GM19238 (cell line): Measurements from ENCODE around the gene OOSP4A.

Experiments
- DNase-seq: peaks from one replicate; pipeline ENCODE4 v3.0.0; 2011; ENCODE audit warnings: low spot score; ENCODE audit not compliant: insufficient read length

The OOSP4A gene

GRCh38 chr11:59963733-59964132, at the start of gene OOSP4A:
Gene OOSP4A (plus strand): TSS chr11:59964033. CDS start chr11:59964033, 0 bp downstream.
- no peak for DNase-seq

- DNase-seq = no peak
Measured at GRCh38 chr11:59918480-59918879, 45.4 kb upstream of the OOSP4A start.

GRCh38 chr11:59918987-59919589, 44.7 kb upstream of the OOSP4A start:
- no peak for DNase-seq

GRCh38 chr11:59923813-59924212, 40.0 kb upstream of the OOSP4A start:
- DNase-seq = no peak

GRCh38 chr11:59931688-59932087, 32.1 kb upstream of the OOSP4A start:
- DNase-seq = no peak

- no peak for DNase-seq
Measured at GRCh38 chr11:59938132-59938531, 25.7 kb upstream of the OOSP4A start, which contains the start of gene OOSP1. Gene OOSP1 (plus strand): TSS chr11:59938432. CDS start chr11:59938455, 23 bp downstream.

- no peak for DNase-seq
Measured at GRCh38 chr11:59938718-59939117, 25.1 kb upstream of the OOSP4A start.

- DNase-seq = no peak
Measured at GRCh38 chr11:59939482-59939881, 24.4 kb upstream of the OOSP4A start.

- DNase-seq = no peak
Measured at GRCh38 chr11:59941091-59941490, 22.7 kb upstream of the OOSP4A start.

- no peak for DNase-seq
Measured at GRCh38 chr11:59943997-59944714, 19.7 kb upstream of the OOSP4A start.

GRCh38 chr11:59944720-59945119, 19.1 kb upstream of the OOSP4A start:
- DNase-seq = no peak

- no peak for DNase-seq
Measured at GRCh38 chr11:59953463-59954218, 10.2 kb upstream of the OOSP4A start.

GRCh38 chr11:59954219-59954847, 9.5 kb upstream of the OOSP4A start:
- no peak for DNase-seq

- no peak for DNase-seq
Measured at GRCh38 chr11:59957094-59957493, 6.7 kb upstream of the OOSP4A start.

GRCh38 chr11:59960502-59961381, 3.1 kb upstream of the OOSP4A start:
- no peak for DNase-seq

GRCh38 chr11:59962107-59962482, 1.7 kb upstream of the OOSP4A start:
- DNase-seq = no peak

GRCh38 chr11:59965424-59965823, 1.6 kb downstream of the OOSP4A start:
- DNase-seq = no peak

GRCh38 chr11:59966201-59966600, 2.4 kb downstream of the OOSP4A start:
- no peak for DNase-seq

GRCh38 chr11:59967677-59968394, 4.0 kb downstream of the OOSP4A start:
- DNase-seq = no peak

- no peak for DNase-seq
Measured at GRCh38 chr11:59968395-59968783, 4.6 kb downstream of the OOSP4A start.
